OCI-LY3 (cell line): ENCODE data around the gene RTN4RL1.

Source experiments
- H2AFZ ChIP-seq: fragments of 200-600, 300-600 bp; shearing (Covaris generic); 2 replicates; pipeline ENCODE4 v1.6.0; 2014; ENCODE audit warnings: antibody characterized with exemption, low read depth, low read length
- H3K27ac ChIP-seq: fragments of 200-600, 300-600 bp; sonication (generic); 2 replicates; pipeline ENCODE4 v1.5.1; 2014; ENCODE audit warnings: mild to moderate bottlenecking, low read length, moderate library complexity, mixed read lengths
- H3K27me3 ChIP-seq: fragments of 200-600, 300-600 bp; sonication (generic); 2 replicates; pipeline ENCODE4 v1.6.1; 2014; ENCODE audit warnings: low read depth, low read length, mixed read lengths
- H3K36me3 ChIP-seq: fragments of 200-600, 300-600 bp; sonication (generic); replicated peaks from 2 replicates; pipeline ENCODE3; 2014; ENCODE audit warnings: low read depth, low read length, mixed read lengths
- H3K4me1 ChIP-seq: fragments of 300-600, 200-600 bp; sonication (generic); 2 replicates; pipeline ENCODE4 v1.6.1; 2014; ENCODE audit warnings: low read length, mixed read lengths
- H3K4me2 ChIP-seq: fragments of 200-600, 300-600 bp; sonication (generic); 2 replicates; pipeline ENCODE4 v1.6.1; 2014; ENCODE audit warnings: low read length, mixed read lengths
- H3K4me3 ChIP-seq: fragments of 300-600, 200-600 bp; sonication (generic); 2 replicates; pipeline ENCODE4 v1.5.1; 2014; ENCODE audit warnings: antibody characterized with exemption, mild to moderate bottlenecking, low read length, moderate library complexity
- H3K79me2 ChIP-seq: fragments of 300-600, 200-600 bp; shearing (Covaris generic); 2 replicates; pipeline ENCODE4 v1.6.1; 2014; ENCODE audit warnings: mild to moderate bottlenecking, low read length, mixed read lengths
- H3K9ac ChIP-seq: fragments of 300-600, 200-600 bp; shearing (Covaris generic); 2 replicates; pipeline ENCODE4 v1.6.0; 2014; ENCODE audit warnings: mild to moderate bottlenecking, low read length, moderate library complexity
- H3K9me3 ChIP-seq: fragments of 200-600, 300-600 bp; shearing (Covaris generic); 2 replicates; pipeline ENCODE4 v1.6.1; 2014; ENCODE audit warnings: low read length, mixed read lengths; ENCODE audit not compliant: insufficient read depth
- H4K20me1 ChIP-seq: fragments of 200-600, 300-600 bp; sonication (generic); 2 replicates; pipeline ENCODE4 v1.6.1; 2016; ENCODE audit warnings: low read length, mixed read lengths; ENCODE audit not compliant: insufficient read depth
- EZH2phosphoT487 ChIP-seq: fragments of 200-600 bp; shearing (Covaris generic); IDR thresholded peaks from 2 replicates; pipeline ENCODE4 v1.6.1; 2018; ENCODE audit warnings: antibody characterized with exemption, mixed run types, low read depth
- TF ChIP-seq, protein P1 (sequence below): fragments of 200-600, 300-600 bp; sonication (generic); IDR thresholded peaks from 2 replicates; pipeline ENCODE4 v1.5.1; 2014; ENCODE audit warnings: antibody characterized with exemption, low read length, low read depth

Gene RTN4RL1

DNA sequence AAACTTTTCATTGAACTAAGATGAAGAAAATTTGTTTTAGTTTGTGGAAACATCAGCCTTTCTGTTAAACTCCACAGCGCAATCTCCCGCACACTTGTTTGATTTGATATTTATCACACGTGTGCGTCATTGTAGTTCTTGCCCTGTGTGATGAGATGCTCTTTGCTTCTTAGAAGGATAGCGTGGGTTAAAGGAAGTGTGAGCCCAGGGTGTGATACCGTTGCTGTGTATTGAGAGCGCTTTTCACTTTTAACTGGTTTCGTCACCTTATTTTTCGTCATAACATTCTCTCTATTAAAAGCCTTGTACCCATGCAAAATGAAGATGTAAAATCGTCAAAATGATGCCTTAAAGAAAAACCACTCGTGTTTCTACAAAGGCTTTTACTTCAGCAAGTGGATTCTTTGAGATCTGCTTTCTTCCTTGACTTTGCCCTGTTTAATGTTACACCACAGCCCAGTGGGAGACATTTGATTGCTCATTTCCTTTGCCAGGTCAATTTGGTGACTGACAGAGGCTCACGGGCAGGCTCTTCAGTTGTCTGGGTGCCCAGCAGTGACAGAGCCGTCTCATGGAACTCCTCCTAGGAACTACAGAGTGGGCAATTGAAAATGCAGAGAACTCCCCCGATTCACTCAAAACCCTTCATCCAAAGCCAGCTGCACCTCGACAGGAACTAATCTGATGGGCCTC is 134.2 kb downstream of the RTN4RL1 start:
- no peak for TF ChIP-seq EZH2phosphoT487
- TF ChIP-seq, protein P1, sequence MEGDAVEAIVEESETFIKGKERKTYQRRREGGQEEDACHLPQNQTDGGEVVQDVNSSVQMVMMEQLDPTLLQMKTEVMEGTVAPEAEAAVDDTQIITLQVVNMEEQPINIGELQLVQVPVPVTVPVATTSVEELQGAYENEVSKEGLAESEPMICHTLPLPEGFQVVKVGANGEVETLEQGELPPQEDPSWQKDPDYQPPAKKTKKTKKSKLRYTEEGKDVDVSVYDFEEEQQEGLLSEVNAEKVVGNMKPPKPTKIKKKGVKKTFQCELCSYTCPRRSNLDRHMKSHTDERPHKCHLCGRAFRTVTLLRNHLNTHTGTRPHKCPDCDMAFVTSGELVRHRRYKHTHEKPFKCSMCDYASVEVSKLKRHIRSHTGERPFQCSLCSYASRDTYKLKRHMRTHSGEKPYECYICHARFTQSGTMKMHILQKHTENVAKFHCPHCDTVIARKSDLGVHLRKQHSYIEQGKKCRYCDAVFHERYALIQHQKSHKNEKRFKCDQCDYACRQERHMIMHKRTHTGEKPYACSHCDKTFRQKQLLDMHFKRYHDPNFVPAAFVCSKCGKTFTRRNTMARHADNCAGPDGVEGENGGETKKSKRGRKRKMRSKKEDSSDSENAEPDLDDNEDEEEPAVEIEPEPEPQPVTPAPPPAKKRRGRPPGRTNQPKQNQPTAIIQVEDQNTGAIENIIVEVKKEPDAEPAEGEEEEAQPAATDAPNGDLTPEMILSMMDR: no peak
- peaks cover 24% of the 10 kb centered on the region for H3K36me3 ChIP-seq
- no peaks in the 10 kb centered on the region for H3K79me2 ChIP-seq
- no peaks in the 10 kb centered on the region for H3K9me3 ChIP-seq
- H2AFZ ChIP-seq: no peak overlapping the region
- H3K27me3 ChIP-seq: no peaks in the 10 kb centered on the region
- H3K4me2 ChIP-seq: no peak overlapping the region
- no peak overlapping the region for H3K4me3 ChIP-seq
- H3K27ac ChIP-seq: no peak overlapping the region
- H3K9ac ChIP-seq: no peak overlapping the region
- no peaks in the 10 kb centered on the region for H4K20me1 ChIP-seq
- peaks cover 15% of the 10 kb centered on the region for H3K4me1 ChIP-seq

DNA sequence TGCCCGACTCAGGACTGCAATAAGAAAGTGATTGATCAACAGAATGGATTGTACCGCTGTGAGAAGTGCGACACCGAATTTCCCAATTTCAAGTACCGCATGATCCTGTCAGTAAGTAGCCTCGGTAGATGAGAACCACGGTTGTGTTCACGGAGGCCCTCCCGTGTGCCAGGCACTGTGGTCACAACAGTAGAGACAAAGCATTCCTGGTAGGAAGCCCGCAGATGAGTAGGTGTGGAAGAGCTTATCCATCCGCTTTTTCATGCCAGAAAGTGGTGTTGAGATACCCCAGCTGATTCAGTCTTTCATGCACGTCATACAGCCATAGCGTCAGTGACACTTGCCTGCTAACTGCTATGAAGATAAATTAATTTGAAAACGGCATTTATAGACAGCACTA is 136.4 kb downstream of the RTN4RL1 start:
- Histone ChIP-seq H3K27me3 (no peaks in the 10 kb centered on the region), H3K4me2 (no peak overlapping the region), H3K9ac (no peak overlapping the region), H3K4me3 (no peak overlapping the region), H3K4me1 (no peaks in the 10 kb centered on the region), H3K9me3 (no peaks in the 10 kb centered on the region), H3K79me2 (no peaks in the 10 kb centered on the region), H2AFZ (no peak overlapping the region), H3K36me3 (peaks cover 39% of the 10 kb centered on the region), H3K27ac (no peak overlapping the region), H4K20me1 (no peaks in the 10 kb centered on the region)
- no peak for TF ChIP-seq EZH2phosphoT487
- TF ChIP-seq, protein P1: no peak
